DMS114 treated with DMSO at 0.1 percent for 48 hours (cell line): ENCODE data around the gene ODF4.
"Not testable (repeated sequence)": the region's sequence is repeated elsewhere in the genome, so short reads cannot be mapped to it uniquely, and the experiment has no call there.

Source experiments
- DNase-seq: peaks from one replicate; lab custom pipeline; 2025; ENCODE audit not compliant: unreplicated experiment; lab: John Stamatoyannopoulos, UW

Gene ODF4

DNA sequence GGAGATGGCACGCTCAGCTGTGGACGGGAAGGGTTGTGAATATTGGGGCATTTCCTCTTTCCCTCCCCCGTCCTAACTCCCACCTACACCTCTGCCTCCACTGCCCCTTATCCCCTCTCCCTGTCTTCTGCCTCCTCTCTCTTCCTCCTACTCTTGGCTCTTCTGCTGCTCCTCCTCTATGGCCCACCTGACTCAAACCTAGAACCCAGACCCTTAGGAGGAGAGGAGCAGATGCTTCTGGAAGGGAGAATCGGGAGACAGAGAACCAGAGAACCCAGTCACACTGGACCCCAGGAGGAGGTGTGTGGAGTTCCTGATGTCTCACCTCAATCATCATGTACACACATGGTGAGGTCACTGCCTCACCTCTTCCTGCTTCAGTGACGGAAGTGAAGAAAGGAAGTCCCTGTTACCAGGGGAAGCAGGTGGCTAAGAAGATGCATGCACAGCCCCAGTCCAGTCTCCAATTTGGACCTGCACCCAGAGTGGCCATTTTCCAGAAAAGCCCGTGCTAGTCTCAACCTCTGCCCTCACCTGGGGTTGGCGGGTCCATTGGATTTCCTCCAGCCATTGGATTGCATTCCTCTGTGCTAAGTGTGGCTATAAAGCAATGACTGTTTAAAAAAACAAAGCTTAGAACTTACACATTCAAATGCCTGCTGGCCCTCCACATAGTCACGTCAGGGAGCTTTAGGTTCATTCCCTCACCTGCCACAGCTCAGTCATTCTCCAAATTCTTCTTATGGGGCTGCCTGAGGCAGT is 54.0 kb downstream of the ODF4 start:
- no peak for DNase-seq

DNA sequence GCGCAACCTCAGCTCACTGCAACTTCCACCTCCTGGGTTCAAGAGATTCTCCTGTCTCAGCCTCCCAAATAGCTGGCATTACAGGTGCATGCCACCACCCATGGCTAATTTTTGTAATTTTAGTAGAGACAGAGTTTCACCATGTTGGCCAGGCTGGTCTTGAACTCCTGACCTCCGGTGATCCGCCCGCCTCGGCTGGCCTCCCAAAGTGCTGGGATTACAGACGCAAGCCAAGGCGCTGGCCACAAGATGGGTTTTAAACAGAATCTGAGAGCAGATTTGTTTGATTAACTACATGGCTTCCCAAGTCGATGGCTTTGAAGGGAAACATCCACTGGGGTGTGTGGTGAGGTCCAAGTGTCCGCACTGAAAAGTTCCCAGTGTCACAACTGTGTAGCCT is 54.9 kb downstream of the ODF4 start:
- not testable (repeated sequence) for DNase-seq
